ENCODE measurements around the gene RTEL1.
A peak's percentile ranks its signal among the peaks of the same experiment; 100 is the strongest.
"Not testable (repeated sequence)": the region's sequence is repeated elsewhere in the genome, so short reads cannot be mapped to it uniquely, and the experiment has no call there.

Gene RTEL1

DNA sequence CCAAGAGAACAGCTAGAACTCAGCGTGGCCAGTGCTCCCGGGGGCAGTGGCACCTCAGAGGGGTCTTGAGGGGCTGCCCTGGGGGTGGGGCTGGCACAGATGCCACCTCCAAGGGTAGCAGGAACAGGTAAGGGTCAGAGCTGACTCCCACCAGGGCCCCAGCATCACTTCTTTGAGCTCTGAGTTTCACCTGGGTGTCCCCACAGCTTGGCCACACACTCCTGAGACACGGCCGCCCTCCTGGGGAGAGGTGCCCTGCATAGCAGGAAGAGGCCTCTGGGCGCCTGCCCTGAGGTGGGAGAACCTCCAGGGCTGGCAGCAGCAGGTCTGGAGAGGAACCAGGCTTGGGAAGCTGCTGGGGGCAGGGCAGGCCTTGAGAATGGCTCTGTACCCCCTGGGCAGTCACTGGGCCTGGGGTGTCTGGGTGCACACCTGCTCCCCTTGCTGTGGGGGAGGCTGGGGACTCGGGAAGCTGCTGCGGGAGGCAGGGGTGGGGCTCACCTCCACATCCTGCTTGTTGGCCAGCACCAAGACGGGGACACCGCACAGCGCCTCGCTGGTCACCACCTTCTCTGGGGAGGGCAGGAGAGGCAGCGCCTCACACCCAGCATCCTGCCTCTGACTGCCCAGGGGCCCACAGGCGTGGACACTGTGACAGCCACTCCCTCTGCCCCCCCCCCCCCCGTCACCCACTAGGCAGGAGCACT lies 43.4 kb downstream of the RTEL1 start:
- no peak for DNase-seq

DNA sequence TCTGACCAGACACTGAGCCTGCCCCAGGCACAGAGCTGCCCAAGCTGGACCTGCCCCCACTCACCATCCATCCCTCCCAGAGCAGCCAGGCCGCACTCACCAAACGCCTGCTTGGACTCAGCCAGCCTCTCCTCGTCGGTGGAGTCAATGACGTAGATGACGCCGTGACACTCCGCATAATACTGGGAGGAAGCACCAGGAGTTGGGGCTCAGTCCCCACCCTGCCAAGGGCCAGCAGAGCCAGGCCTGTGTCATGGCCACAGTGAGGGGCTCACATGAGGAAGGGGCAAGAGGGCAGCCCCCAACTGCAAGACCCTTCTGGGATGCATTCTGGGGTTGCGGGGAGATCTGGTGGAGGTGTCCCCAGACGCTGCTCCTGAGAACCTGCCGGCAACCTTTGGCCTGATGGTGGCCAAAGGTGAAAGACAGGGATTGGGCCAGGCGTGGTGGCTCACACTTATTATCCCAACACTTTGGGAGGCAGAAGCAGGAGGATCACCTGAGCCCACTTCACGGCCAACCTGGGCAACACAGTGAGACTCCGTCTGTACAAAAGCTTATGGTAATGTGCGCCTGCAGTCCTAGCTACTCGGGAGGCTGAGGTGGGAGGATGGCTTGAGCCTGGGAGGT lies 44.0 kb downstream of the RTEL1 start:
- no peak for DNase-seq

- DNase-seq = no peak
Observed at GRCh38 chr20:63702751-63703470, 44.8 kb downstream of the RTEL1 start.

- DNase-seq = no peak
Observed at GRCh38 chr20:63703471-63703975, 45.4 kb downstream of the RTEL1 start.

GRCh38 chr20:63703976-63704748 lies 46.0 kb downstream of the RTEL1 start:
- DNase-seq = no peak

DNA sequence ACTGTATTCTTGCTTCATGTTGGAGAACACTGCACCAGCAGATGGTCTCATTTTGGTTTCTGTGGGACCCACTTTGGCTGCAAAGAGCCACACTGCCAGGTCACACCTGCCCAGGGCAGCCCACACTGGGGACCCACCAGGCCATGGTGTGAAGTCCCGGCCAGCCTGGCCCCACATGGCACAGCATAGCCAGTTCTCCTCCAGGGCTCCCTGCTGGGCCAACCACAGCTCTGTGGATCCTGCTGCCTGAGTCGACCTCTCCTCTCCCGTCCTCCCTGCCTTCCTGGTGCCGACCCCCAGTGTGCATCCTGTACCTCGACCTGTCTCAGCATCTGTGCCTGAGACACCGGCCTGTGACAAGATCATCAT lies 46.6 kb downstream of the RTEL1 start:
- DNase-seq = no peak

DNA sequence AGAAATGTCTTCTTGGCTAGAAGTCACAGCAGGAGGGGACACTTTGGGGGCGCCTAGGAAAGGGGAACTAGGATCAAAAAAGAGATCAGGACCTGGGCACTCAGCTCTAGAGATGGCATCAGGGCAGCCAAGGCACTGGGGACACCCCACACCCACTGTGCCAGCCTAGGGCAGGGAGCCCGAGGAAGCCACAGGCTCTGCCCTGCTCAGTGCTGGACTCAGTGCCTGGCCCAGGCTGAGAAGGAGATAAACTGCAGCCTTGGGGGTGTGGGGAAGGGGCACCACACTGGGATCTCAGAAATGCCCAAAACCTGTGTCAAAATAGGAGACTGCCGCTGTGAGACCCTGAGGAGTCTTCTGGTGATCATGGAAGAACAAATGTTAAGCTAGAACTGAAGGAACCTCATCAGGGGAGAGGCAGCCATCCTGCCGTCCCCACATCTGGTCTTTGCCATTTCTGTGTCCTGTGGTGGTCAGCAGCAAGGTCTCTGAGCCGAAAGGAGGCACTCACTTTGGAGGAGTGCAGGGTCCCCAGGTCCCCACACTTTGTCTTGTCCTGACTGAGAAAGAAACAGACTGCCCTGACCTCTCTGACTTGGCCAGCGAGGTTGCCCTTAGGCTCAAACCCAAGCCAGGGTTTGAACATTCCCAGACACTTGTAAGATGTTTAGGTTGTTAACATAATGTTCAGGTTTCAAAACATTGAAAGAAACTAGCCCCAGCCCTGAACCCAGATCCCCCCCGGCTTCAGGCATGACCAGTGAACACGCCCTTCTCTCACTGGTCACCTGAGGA lies 47.3 kb downstream of the RTEL1 start:
- no peak for DNase-seq

DNA sequence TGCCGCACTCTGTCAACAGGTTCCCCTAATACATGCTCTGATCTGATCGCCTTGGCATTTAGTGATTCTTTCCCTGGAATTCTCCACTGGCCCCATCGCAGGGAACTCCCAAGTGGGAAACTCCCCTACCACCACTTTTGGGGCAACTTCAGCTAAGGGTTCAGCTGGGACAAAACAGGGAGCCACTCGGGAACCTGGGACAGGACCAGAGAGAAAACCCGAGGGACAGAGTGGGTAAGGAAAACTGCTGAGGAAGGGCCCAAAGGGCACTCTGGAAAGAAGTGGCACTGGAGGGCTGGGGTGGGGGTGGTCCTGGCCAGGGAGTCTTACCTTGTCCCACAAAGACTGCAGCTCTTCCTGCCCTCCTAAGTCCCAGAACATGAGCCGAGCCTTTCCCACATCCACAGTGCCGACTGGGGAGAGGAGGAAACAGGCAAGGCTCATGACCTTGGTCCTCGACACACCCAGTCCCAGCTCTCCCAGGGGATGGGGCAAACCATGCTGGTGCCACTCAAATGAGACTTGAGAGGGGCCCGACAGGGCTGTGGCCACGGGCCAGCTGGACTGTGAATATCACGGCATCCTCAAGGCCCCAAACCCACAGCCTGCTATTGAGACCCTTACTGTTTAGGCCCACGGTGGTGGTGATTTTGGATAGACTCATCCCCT lies 48.0 kb downstream of the RTEL1 start:
- DNase-seq = no peak

GRCh38 chr20:63706852-63707557 lies 48.9 kb downstream of the RTEL1 start:
- DNase-seq = peak; percentile 65 to 70

DNA sequence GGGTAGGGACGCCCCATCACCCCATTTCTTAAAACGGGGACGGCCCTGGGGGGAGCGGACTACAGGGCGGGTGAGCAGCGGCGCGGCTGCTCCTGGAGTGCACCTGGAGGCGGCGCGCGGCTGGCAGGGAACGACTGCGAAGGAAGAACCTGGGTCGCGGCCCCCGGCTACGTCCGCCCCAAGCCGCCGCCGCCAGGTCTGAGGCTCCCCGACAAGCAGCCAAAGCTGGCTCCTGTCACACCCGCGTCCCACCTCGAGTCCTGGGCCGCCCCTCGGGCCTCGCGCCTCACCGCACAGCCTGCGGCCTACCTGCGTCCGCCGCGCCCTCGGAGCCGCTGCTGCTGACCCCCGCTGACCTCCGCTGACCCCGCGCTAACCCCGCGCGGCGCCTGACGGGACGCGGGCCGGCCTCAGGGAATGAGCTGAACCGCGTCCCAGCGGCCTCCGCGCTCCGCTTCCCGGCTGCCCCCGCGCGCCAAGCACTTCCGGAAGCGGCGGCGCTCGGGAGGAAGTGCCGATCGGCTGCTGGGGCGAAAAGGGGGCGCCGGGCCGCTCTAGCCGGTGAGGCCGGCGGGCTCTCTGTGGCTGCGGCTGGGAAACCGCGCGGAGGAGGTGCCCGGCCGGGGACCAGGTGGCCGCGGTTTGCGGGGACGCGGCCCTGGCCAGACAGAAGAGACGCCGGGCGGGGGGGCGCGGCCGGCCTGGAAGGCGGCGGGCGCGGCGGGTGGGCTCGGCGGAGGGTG lies 49.6 kb downstream of the RTEL1 start, which contains the start of the genes ARFRP1 and ZGPAT:
Gene ARFRP1, minus strand, starts transcription at position 419 of the 743 bp plus-strand sequence. CDS start 885 bp downstream, outside the sequence.
Gene ZGPAT, plus strand, starts transcription at position 482 of the 743 bp plus-strand sequence. CDS start 542 bp downstream, outside the sequence.
- peak; percentile 79 to 80 for DNase-seq

DNA sequence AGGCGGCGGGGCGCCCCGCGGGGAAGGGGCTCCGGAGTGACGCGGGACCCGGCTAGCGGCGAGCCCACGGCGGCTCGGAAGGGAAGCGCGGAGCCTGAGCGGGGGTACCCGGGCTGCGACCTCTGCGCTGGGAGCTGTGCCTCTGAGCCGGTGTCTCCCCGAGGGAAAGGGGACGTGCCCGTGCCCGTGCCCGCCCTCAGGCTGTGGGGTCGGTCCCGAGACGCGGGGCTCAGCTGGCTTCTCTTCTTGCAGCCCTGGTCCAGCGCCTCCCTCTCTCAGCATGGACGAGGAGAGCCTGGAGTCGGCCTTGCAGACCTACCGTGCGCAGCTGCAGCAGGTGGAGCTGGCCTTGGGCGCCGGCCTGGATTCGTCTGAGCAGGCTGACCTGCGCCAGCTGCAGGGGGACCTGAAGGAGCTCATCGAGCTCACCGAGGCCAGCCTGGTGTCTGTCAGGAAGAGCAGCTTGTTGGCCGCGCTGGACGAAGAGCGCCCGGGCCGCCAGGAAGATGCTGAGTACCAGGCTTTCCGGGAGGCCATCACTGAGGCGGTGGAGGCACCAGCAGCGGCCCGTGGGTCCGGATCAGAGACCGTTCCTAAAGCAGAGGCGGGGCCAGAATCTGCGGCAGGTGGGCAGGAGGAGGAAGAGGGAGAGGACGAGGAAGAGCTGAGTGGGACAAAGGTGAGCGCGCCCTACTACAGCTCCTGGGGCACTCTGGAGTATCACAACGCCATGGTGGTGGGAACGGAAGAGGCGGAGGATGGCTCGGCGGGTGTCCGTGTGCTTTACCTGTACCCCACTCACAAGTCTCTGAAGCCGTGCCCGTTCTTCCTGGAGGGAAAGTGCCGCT lies 50.4 kb downstream of the RTEL1 start:
- DNase-seq = no peak

DNA sequence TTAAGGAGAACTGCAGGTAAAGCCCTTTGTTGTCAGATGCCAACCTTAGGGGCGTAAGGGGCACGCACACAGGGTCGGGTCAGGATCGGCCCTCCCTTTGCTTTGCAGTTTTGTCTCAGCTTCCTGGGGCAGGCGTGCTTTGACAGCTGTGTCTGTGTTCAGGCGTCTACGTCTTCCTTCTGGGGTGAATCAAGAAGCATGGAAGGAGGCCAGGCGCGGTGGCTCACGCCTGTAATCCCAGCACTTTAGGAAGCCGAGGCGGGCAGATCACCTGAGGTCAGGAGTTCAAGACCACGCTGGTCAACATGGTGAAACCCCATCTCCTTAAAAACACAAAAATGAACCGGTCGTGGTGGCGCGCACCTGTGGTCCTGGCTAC lies 51.0 kb downstream of the RTEL1 start:
- no peak for DNase-seq

- DNase-seq = no peak
Observed at GRCh38 chr20:63711085-63711645, 53.1 kb downstream of the RTEL1 start.

DNA sequence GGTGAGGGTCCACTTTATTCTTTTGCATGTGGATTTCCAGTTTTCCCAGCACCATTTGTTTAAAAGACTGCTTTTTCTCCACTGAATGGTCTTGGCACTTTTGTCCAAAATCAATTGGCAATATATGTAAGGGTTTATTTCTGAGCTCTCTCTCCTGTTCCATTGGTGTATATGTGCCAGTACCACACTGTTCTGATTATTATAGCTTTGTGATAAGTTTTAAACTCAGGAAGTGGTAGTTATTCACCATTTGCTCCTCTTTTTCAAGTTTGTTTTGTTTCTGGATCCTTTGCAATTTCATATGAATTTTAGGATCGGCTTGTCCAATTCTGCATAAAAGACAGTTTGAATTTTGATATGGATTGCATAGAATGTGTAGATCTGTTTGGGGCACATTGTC lies 54.1 kb downstream of the RTEL1 start:
- DNase-seq = no peak

GRCh38 chr20:63714858-63715257 lies 56.7 kb downstream of the RTEL1 start:
- DNase-seq = no peak

DNA sequence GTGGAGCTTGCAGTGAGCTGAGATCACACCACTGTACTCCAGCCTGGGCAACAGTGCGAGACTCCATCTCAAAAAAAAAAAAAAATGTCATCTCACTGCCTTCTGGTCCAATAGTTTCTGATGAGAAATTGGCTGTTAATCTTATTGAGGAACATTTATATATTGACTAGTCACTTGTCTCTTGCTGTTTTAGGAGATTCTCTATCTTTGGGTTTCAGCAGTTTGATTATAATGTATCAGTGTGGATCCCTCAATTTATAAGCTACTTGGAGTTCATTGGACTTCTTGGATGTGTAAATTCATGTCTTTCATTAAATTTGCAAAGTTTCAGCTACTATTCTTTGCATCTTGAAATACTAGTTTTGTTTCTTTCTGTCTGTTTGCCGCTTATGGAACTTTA lies 60.9 kb downstream of the RTEL1 start:
- no peak for DNase-seq

- not testable (repeated sequence) for DNase-seq
Observed at GRCh38 chr20:63722967-63723622, 65.0 kb downstream of the RTEL1 start.

GRCh38 chr20:63730189-63730733 lies 72.1 kb downstream of the RTEL1 start:
- DNase-seq = not testable (repeated sequence)

Measured in activated CD4-positive, alpha-beta T cell treated with anti-CD3 and anti-CD28 coated beads, Interleukin-2, amount 50 U/mL, for 4 hours (primary cell).